NCI-H510A (cell line): ENCODE data around the gene APOL2.
"Not testable (repeated sequence)": the region's sequence is repeated elsewhere in the genome, so short reads cannot be mapped to it uniquely, and the experiment has no call there.

Experiments used
- DNase-seq: peaks from one replicate; lab custom pipeline; 2025; lab: John Stamatoyannopoulos, UW

Gene APOL2

GRCh38 chr22:36197514-36198146 is 41.7 kb downstream of the APOL2 start:
- DNase-seq = no peak

GRCh38 chr22:36197065-36197440 is 42.3 kb downstream of the APOL2 start:
- no peak for DNase-seq

GRCh38 chr22:36196254-36197064 is 42.9 kb downstream of the APOL2 start:
- DNase-seq = no peak

- DNase-seq = no peak
These were observed 44.4 kb downstream of the APOL2 start for GRCh38 chr22:36194971-36195370.

- DNase-seq = no peak
These were observed 44.9 kb downstream of the APOL2 start for GRCh38 chr22:36194385-36194784.

GRCh38 chr22:36193577-36193976 is 45.8 kb downstream of the APOL2 start:
- DNase-seq = no peak

GRCh38 chr22:36193171-36193570 is 46.2 kb downstream of the APOL2 start:
- DNase-seq = no peak

GRCh38 chr22:36192542-36192941 is 46.8 kb downstream of the APOL2 start:
- no peak for DNase-seq

GRCh38 chr22:36191106-36191836 is 48.1 kb downstream of the APOL2 start:
- DNase-seq = no peak

GRCh38 chr22:36187862-36188261 is 51.5 kb downstream of the APOL2 start:
- not testable (repeated sequence) for DNase-seq

GRCh38 chr22:36185828-36186624 is 53.3 kb downstream of the APOL2 start:
- DNase-seq = no peak

- no peak for DNase-seq
These were observed 54.8 kb downstream of the APOL2 start for GRCh38 chr22:36184433-36185025.

- no peak for DNase-seq
These were observed 55.9 kb downstream of the APOL2 start for GRCh38 chr22:36183446-36183845.

- DNase-seq = no peak
These were observed 56.5 kb downstream of the APOL2 start for GRCh38 chr22:36182857-36183256.

GRCh38 chr22:36182056-36182455 is 57.3 kb downstream of the APOL2 start:
- DNase-seq = no peak

GRCh38 chr22:36180928-36181327 is 58.4 kb downstream of the APOL2 start:
- DNase-seq = no peak

GRCh38 chr22:36180038-36180880 is 59.1 kb downstream of the APOL2 start:
- no peak for DNase-seq

- no peak for DNase-seq
These were observed 62.2 kb downstream of the APOL2 start for GRCh38 chr22:36177160-36177559.
